Vagina (tissue), 2 donors: Measurements from ENCODE around the gene ACSF3.

Source experiments
- CTCF ChIP-seq, 3 experiments: fragments of 450-650 bp in 2 of 3; fragments of 200-600 bp in 1 of 3; sonication (generic) in 1 of 3; IDR thresholded peaks; one replicate each; pipeline ENCODE4 v1.5.1; 2017 to 2019; ENCODE audit warnings: antibody characterized with exemption in 3 of 3, mild to moderate bottlenecking in 2 of 3, moderate library complexity in 2 of 3
- POLR2A ChIP-seq, 2 donors: fragments of 450-650 bp; IDR thresholded peaks; one replicate each; pipeline ENCODE4 v1.6.1; 2017; ENCODE audit warnings: antibody characterized with exemption in 2 of 2, mild to moderate bottlenecking in 2 of 2, moderate library complexity in 2 of 2
- POLR2AphosphoS5 ChIP-seq, 2 donors: sonication (generic); formaldehyde crosslinking; IDR thresholded peaks; one replicate each; pipeline ENCODE4 v1.9.0; 2017; ENCODE audit warnings: antibody characterized with exemption in 2 of 2, mild to moderate bottlenecking in 2 of 2, low read depth in 1 of 2; ENCODE audit not compliant: insufficient read depth in 1 of 2

- TF ChIP-seq CTCF (IDR thresholded peaks at IDR 0.05) (no peak), POLR2A (IDR thresholded peaks at IDR 0.05) (no peak), POLR2AphosphoS5 (IDR thresholded peaks at IDR 0.05; ENCODE audit: insufficient read depth in 1 of 2, low read depth in 1 of 2) (no peak)
These were observed 62.4 kb downstream of the ACSF3 start for GRCh38 chr16:89155851-89156739.
